ENCODE data around the gene UNC13C. TPM values are rescaled to one million over a fixed set of nuclear protein-coding genes. Genes with fewer than 3 reads are reported as not detected.

UNC13C gene
- polyA plus RNA-seq, 1 donor from 2014 or later: 0.16 TPM

- Mint-ChIP-seq H3K4me1 (no peaks in the 10 kb centered on the region), H3K36me3 (no peaks in the 10 kb centered on the region), H3K9me3 (peaks cover 0 to 10% (median 5%) of the 10 kb centered on the region in 3 donors), H3K27ac (no peak overlapping the region), H3K4me3 (no peak overlapping the region), H3K27me3 (no peaks in the 10 kb centered on the region)
These were observed 578.0 kb downstream of the UNC13C start for GRCh38 chr15:54556231-54556630.

DNA sequence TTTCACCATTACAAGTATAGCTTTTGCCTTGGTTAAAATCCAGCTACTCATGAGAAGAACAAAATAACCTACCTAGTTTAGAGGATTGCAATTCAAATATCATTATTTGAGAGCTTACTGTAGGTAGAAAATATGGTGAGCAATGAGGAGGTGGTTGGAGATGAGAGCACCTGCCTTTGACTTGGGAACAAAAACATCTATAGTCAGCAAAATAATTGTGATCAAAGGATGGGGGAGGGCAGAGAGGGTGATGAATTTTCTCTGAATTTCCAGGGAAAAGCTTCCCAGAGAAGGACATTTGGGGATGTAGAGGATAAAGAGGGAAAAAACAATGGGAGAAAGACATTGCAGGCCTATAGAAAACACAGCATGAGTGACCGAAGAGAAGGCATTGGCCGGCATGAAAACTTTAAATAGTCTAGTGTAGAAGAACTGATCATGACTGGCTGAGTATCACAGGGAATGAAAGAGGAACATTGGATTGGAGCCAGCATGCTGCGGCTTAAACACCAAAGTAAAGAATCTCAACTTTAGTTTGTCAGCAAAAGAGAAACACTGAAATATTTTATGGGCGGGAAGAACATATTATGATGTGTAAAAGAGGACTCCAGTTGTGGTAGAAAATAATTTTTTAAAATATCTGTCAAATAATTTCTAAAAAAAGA lies 581.3 kb downstream of the UNC13C start:
- no peaks in the 10 kb centered on the region for H3K4me1 Mint-ChIP-seq
- peaks cover 0 to 15% (median 5%) of the 10 kb centered on the region in 3 donors for H3K9me3 Mint-ChIP-seq
- no peak overlapping the region for H3K4me3 Mint-ChIP-seq
- no peaks in the 10 kb centered on the region for H3K27me3 Mint-ChIP-seq
- H3K27ac Mint-ChIP-seq: no peak overlapping the region
- H3K36me3 Mint-ChIP-seq: no peaks in the 10 kb centered on the region

GRCh38 chr15:54560417-54560816 lies 582.2 kb downstream of the UNC13C start:
- peaks cover 0 to 15% (median 5%) of the 10 kb centered on the region in 3 donors for H3K9me3 Mint-ChIP-seq
- no peaks in the 10 kb centered on the region for H3K4me1 Mint-ChIP-seq
- no peak overlapping the region for H3K4me3 Mint-ChIP-seq
- no peak overlapping the region for H3K27ac Mint-ChIP-seq
- H3K36me3 Mint-ChIP-seq: no peaks in the 10 kb centered on the region
- no peaks in the 10 kb centered on the region for H3K27me3 Mint-ChIP-seq

DNA sequence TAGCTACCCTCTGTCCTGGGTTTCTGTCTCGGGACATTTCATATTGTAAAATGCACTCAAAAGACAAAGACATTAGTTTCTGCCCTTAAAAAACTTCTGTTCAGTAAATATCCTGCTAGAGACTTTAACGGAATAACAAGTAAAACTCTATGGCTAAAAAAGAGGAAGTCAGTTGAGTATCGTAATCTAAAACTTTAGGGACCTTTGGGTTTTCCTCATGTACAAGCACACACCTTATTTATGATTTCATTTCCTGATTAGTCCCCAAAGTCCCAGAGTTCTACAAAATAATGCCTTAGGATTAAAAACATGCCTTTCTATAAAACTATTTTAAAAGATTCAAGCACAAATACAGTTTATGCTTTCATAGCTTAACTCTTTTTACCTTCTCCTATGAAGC lies 585.9 kb downstream of the UNC13C start:
- H3K4me1 Mint-ChIP-seq: no peaks in the 10 kb centered on the region
- no peaks in the 10 kb centered on the region for H3K27me3 Mint-ChIP-seq
- H3K36me3 Mint-ChIP-seq: no peaks in the 10 kb centered on the region
- no peak overlapping the region for H3K27ac Mint-ChIP-seq
- peaks cover 3 to 9% (median 5%) of the 10 kb centered on the region in 3 donors for H3K9me3 Mint-ChIP-seq
- H3K4me3 Mint-ChIP-seq: no peak overlapping the region

- Mint-ChIP-seq H3K27ac (no peak overlapping the region), H3K9me3 (peaks cover 2 to 5% (median 3%) of the 10 kb centered on the region in 3 donors), H3K4me3 (no peak overlapping the region), H3K4me1 (no peaks in the 10 kb centered on the region), H3K36me3 (no peaks in the 10 kb centered on the region), H3K27me3 (no peaks in the 10 kb centered on the region)
These were observed 588.4 kb downstream of the UNC13C start for GRCh38 chr15:54566654-54567053.

DNA sequence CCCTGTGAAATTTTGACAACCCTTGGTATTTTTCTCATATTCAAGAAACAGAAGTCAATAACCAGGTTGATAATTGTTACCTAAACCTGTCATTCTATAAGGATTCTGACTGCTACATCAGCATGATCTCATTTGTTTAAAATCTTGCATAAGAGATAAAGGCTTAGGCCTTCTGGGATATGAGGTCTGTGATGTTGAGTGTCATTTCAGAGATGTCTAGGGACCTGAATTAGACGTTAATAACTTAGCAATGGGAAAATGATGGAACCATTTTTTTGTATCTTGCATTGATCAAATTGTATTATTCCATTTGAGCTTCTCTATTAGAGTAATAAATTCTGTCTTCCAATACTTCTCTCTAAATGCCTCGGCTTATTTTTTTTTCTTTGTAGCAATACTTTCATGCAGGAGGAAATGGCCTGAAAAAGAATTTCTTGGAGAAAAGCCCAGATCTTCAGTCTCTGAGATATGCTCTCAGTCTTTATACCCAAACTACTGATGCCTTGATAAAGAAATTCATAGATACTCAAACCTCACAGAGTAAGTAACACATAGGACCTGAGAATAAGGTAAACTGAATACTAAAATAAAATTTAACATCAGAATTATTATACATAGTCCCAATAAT lies 589.3 kb downstream of the UNC13C start:
- Mint-ChIP-seq H3K4me1 (no peaks in the 10 kb centered on the region), H3K27ac (no peak overlapping the region), H3K4me3 (no peak overlapping the region), H3K9me3 (peaks cover 2 to 5% (median 3%) of the 10 kb centered on the region in 3 donors), H3K36me3 (no peaks in the 10 kb centered on the region), H3K27me3 (no peaks in the 10 kb centered on the region)

DNA sequence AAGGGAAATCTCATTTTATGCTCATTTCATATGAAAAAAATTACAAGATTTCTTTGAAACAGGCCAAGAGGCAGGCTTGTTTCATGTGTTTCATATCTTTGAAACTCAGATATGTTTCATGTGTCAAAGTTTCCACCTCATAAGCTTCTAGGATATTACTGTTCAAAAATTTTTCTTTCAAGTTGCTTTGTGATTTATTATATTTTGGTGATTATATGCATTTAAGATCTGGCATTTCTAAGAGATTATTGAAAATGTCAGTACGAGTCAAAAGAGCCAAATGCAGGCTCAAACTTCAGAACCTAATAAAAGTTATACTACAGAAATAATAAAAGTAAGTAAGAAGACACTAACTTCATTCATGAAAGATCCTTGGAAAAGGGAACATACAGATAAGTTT lies 590.1 kb downstream of the UNC13C start:
- no peak overlapping the region for H3K4me3 Mint-ChIP-seq
- H3K27me3 Mint-ChIP-seq: no peaks in the 10 kb centered on the region
- H3K27ac Mint-ChIP-seq: no peak overlapping the region
- H3K36me3 Mint-ChIP-seq: no peaks in the 10 kb centered on the region
- peaks cover 2 to 5% (median 3%) of the 10 kb centered on the region in 3 donors for H3K9me3 Mint-ChIP-seq
- H3K4me1 Mint-ChIP-seq: no peaks in the 10 kb centered on the region

DNA sequence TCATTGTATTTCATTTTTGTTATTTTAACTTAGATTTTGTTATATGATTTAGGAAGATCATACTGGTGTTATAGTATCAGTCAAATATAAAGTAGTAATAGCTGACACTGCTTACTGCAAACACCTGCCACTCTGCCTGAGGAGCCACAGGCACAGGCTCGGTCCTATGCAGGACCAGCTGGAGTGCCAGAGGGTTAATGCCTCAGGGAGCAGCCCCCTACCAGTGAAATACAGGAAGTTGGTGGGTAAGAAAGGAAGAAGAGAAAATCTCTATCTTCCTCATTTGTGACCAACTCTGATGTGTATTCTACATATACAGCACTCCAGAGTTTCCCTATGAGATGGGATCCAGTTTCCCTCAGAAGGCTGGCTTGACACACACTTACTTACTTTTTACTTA lies 593.3 kb downstream of the UNC13C start:
- no peaks in the 10 kb centered on the region for H3K36me3 Mint-ChIP-seq
- no peaks in the 10 kb centered on the region for H3K4me1 Mint-ChIP-seq
- peaks cover 2% of the 10 kb centered on the region for H3K27me3 Mint-ChIP-seq
- no peak overlapping the region for H3K4me3 Mint-ChIP-seq
- peaks cover 2 to 4% (median 3%) of the 10 kb centered on the region in 3 donors for H3K9me3 Mint-ChIP-seq
- no peak overlapping the region for H3K27ac Mint-ChIP-seq

DNA sequence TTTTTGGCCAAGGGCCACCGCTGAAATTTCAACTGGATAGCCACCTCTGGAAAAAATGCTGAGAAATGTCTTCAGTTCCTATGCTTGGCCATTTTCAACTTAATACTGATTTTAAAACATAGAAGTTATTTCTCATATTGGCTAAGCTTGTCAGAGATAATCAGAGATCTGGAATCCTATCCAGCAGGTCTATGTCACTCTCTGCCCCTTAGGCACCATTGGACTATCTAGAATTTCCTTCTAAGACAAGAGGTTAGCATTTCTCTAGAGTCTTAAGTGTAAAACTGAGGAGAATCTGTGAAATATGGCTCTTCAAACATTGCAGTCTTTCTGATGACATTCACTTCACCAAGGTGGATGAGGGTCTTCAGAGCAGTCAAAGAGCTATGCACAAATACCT lies 597.3 kb downstream of the UNC13C start:
- peaks cover 0 to 4% (median 0%) of the 10 kb centered on the region in 3 donors for H3K9me3 Mint-ChIP-seq
- H3K4me3 Mint-ChIP-seq: no peak overlapping the region

GRCh38 chr15:54576298-54576935 lies 598.2 kb downstream of the UNC13C start:
- Mint-ChIP-seq H3K27ac (no peak overlapping the region), H3K9me3 (peaks cover 2 to 13% (median 3%) of the 10 kb centered on the region in 3 donors), H3K4me1 (no peaks in the 10 kb centered on the region), H3K36me3 (no peaks in the 10 kb centered on the region), H3K27me3 (peaks cover 2% of the 10 kb centered on the region), H3K4me3 (no peak overlapping the region)

More for the DNA sequence above, 597.3 kb downstream of the UNC13C start:
- H3K4me1 Mint-ChIP-seq: no peaks in the 10 kb centered on the region
- H3K36me3 Mint-ChIP-seq: no peaks in the 10 kb centered on the region
- H3K27ac Mint-ChIP-seq: no peak overlapping the region
- H3K27me3 Mint-ChIP-seq: peaks cover 2% of the 10 kb centered on the region

- Mint-ChIP-seq H3K4me1 (no peaks in the 10 kb centered on the region), H3K27me3 (peaks cover 2% of the 10 kb centered on the region), H3K36me3 (no peaks in the 10 kb centered on the region), H3K27ac (no peak overlapping the region), H3K4me3 (no peak overlapping the region), H3K9me3 (peaks cover 2 to 19% (median 3%) of the 10 kb centered on the region in 3 donors)
These were observed 599.4 kb downstream of the UNC13C start for GRCh38 chr15:54577476-54578250.

DNA sequence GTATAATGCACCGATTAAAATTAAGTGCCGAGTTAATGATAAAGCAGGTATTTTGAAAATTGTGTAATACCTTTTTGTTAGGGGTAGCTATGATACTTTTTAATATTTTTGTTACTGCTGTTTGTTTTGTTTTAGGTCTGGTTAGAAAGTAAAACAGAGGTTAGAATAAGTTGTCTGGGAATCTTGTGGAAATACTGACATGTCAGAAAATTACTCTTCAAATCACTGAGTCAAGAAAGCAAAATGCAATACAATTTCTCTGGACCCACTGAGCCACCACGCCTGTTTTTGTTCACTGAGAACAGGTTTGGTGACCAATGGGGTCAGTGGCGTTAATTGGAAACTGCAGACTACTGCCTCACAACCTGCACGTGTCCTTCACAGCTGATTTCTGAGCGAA lies 601.6 kb downstream of the UNC13C start:
- no peak overlapping the region for H3K4me3 Mint-ChIP-seq
- no peaks in the 10 kb centered on the region for H3K4me1 Mint-ChIP-seq
- no peak overlapping the region for H3K27ac Mint-ChIP-seq
- no peaks in the 10 kb centered on the region for H3K27me3 Mint-ChIP-seq
- peaks cover 2 to 19% (median 3%) of the 10 kb centered on the region in 3 donors for H3K9me3 Mint-ChIP-seq
- no peaks in the 10 kb centered on the region for H3K36me3 Mint-ChIP-seq

DNA sequence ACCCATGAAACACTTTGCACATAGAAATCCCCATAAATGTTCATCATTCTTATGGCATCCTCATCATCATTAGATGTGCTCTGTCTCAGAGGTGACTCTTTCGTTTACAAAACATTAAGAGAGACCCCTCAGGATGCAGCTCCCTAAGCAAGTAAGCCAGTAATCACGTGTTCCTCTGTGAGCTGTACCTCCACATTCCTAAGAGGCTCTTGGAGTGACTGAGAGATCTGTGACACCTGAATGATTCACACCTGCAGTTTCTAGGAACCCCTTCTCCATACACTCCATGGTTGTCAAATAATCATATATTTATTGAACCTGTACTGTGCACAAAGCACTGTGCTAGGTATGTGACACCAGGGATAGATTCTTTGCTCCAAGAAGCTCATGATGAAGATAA lies 602.4 kb downstream of the UNC13C start:
- H3K9me3 Mint-ChIP-seq: peaks cover 2 to 19% (median 3%) of the 10 kb centered on the region in 3 donors
- no peak overlapping the region for H3K4me3 Mint-ChIP-seq
- no peak overlapping the region for H3K27ac Mint-ChIP-seq
- H3K27me3 Mint-ChIP-seq: no peaks in the 10 kb centered on the region
- H3K36me3 Mint-ChIP-seq: no peaks in the 10 kb centered on the region
- no peaks in the 10 kb centered on the region for H3K4me1 Mint-ChIP-seq

GRCh38 chr15:54582863-54583643 lies 604.8 kb downstream of the UNC13C start:
- Mint-ChIP-seq H3K4me1 (no peaks in the 10 kb centered on the region), H3K27ac (no peak overlapping the region), H3K27me3 (no peaks in the 10 kb centered on the region), H3K36me3 (no peaks in the 10 kb centered on the region), H3K9me3 (peaks cover 2 to 15% (median 5%) of the 10 kb centered on the region in 3 donors), H3K4me3 (no peak overlapping the region)
